T47D (cell line): ENCODE data around the gene KDM6B.
"Not testable (repeated sequence)": the region's sequence is repeated elsewhere in the genome, so short reads cannot be mapped to it uniquely, and the experiment has no call there.

ENCODE experiments used
- DNase-seq, 2 experiments: peaks; one replicate each; pipeline versions ENCODE4 v3.0.0 to v3.0.0-alpha.2; 2011 to 2012; ENCODE audit warnings: low read depth in 1 of 2, low spot score in 1 of 2
- JUND ChIP-seq: IDR thresholded peaks from 2 replicates; pipeline ENCODE4 v1.6.1; 2012; ENCODE audit warnings: low read depth
- in situ Hi-C: cut with HindIII; loops from 2 replicates; pipeline ENCODE4 v1.10.0; 2016; ENCODE audit warnings: low sequenced_read_pairs, low pct_unique_long_range_greater_than_20kb

KDM6B gene

DNA sequence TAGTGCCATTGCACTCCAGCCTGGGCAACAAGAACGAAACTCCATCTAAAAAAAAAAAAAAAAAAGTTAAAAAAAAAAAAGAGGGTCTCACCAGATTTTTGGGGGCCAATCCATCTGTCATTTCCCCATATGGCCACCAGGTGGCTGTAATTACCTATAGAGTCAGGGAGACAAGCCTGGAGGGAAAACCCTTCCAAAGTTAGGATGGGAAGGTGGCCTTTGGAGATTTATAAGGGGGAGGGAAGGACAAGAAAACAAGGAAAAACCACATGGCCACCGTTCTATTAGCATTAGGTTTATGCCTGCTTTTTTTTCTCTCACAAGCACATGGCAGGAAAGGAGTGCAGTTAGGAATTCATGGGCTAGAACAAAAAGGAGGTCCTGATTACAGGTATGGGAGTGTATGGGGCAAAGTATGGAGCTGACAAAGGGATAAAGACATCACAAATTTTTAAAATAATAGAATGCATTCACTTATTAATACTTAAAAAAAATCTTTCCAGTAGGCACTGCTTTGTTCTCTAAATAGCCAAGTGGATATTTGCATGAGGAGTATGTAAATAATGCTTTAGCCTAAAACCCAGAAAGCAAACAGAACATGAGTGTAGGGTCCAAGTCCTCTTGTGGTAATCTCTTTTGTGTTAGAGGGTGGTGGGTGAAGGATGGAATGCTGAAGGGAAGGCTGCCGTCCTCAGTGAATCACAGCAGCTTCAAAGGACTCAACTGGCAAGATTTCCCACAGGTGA, 28.8 kb downstream of the KDM6B start:
- no peak for TF ChIP-seq JUND
- in situ Hi-C loops: no loop called here
- peak in 1 of 2 experiments; percentile 60 for DNase-seq

DNA sequence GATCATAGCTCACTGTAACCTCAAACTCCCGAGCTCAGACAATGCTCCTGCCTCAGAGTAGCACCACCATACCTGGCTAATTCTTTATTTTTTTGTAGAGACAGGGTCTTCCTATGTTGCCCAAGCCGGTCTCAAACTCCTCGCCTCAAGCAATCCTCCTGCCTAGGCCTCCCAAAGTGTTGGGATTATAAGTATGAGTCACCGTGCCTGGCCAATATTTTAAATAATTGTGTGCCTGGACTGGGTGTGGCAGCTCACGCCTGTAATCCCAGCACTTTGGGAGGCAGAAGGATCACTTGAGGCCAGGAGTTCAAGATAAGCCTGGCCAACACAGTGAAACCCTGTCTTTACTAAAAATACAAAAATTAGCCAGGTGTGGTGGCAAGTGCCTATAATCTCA, 30.4 kb downstream of the KDM6B start:
- in situ Hi-C loops, DNase-seq: not testable (repeated sequence)

GRCh38 chr17:7864995-7865650, 31.1 kb downstream of the KDM6B start:
- DNase-seq: no peak
- in situ Hi-C loops: no loop called here
- TF ChIP-seq JUND: no peak

GRCh38 chr17:7867881-7868329, 33.9 kb downstream of the KDM6B start:
- DNase-seq: no peak

GRCh38 chr17:7873051-7873450, 39.0 kb downstream of the KDM6B start:
- DNase-seq: no peak
- in situ Hi-C loops: no loop called here
- TF ChIP-seq JUND: no peak

More at GRCh38 chr17:7867881-7868329, 33.9 kb downstream of the KDM6B start:
- in situ Hi-C loops: no loop called here
- TF ChIP-seq JUND: no peak

GRCh38 chr17:7875804-7876370, 41.9 kb downstream of the KDM6B start:
- in situ Hi-C loops: no loop called here
- DNase-seq: no peak
- TF ChIP-seq JUND: no peak

- no peak for DNase-seq
- no peak for TF ChIP-seq JUND
- in situ Hi-C loops: no loop called here
These were observed 44.2 kb downstream of the KDM6B start for GRCh38 chr17:7878234-7878633.

- DNase-seq: no peak
- in situ Hi-C loops: no loop called here
- no peak for TF ChIP-seq JUND
These were observed 46.3 kb downstream of the KDM6B start for GRCh38 chr17:7880076-7880868.

DNA sequence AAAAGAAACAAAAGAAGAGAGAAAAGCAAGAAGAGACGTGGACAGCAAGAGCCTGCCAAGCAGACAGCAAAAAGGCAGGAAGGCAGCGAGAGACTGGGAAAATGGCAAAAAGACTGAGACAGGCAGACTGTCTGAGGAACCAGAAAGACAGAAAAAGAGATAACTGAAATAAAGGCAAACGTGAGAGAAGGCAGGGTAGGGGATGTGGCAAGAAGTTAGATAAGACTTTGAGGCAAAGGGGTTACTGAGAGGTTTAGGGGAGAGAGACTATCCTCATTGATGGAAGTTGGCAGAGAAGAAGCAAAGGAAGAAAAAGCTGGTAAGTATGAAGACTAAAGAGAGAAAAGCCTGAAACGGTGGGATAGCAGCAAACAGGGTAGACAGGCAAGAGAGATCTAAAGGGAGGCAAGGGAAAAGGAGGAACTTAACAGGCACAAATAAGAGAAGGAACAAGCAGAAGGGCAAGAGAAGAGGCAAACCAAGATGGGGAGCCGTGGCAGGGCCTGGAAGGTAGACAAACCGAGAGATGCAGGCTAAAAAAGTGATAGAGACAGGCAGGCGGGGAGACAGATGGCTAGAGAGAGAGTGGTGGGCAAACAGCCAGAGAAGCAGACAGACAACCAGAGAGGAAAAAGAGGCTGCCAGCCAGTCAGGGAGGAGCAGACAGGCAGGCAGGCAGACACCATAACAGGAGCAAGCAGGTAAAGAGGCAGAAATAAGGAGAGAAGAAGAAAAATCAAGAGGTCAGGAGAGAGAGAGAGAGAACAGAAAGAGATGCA, 47.4 kb downstream of the KDM6B start:
- DNase-seq: no peak
- in situ Hi-C loops: no loop called here
- TF ChIP-seq JUND: no peak

DNA sequence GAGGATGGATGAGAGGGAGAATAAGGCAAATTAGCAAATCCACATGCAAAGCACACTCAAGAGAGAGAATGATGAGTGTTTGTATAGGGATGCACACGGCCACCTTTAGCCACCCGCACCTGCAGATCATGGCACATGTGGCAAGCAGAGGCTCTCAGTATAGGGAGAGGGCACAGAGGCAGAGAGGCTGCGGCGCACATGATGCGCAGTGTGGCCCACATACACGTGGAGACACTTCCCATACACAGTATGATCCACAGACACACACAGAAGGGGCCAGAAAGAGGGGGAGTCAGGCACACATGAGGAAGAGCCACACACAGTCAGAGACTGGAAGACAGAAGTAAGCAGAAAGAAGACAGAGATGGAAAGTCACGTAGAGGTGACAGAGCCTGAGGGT, 48.1 kb downstream of the KDM6B start:
- no peak for TF ChIP-seq JUND
- in situ Hi-C loops: no loop called here
- no peak for DNase-seq

DNA sequence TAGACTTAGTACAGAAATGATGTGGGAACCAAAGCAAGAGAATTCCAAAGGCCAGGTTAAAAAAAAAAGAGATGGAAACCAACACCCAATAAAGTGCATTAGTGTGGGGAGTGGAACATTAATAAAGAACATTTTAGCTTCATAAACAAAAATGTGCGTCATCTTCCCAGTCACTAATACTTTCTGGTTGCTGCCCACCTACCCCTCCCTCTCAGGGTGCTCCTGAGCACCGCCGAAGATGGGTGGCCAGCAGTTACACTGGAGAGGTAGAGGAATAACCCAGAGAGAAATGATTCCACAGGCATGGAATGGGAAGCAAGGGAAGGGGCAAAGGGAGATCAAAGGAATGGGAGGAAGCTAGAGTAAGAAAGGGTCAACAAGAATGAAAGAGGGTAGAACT, 48.6 kb downstream of the KDM6B start:
- no peak for DNase-seq
- in situ Hi-C loops: no loop called here
- no peak for TF ChIP-seq JUND
